Naive thymus-derived CD4-positive, alpha-beta T cell (primary cell): ENCODE results near the gene OR2H1. TPM values are rescaled to one million over a fixed set of nuclear protein-coding genes. Genes with fewer than 3 reads are reported as not detected.
"Not testable (repeated sequence)": the region's sequence is repeated elsewhere in the genome, so short reads cannot be mapped to it uniquely, and the experiment has no call there.

Experiments
- ATAC-seq: fragments of 150-1000 bp; cut with Tn5 transposase; 2 replicates; pipeline ENCODE4 v1.10.0; 2021; ENCODE audit warnings: mild to moderate bottlenecking, moderate library complexity
- CTCF ChIA-PET: fragments of 350-600 bp; sonication (Branson Sonifier 250); formaldehyde crosslinking; loops from one replicate; lab custom pipeline; 2021; ENCODE audit warnings: antibody characterized with exemption; lab: Charles Lee
- POLR2A ChIA-PET: fragments of 350-600 bp; sonication (Branson Sonifier 250); formaldehyde crosslinking; loops from one replicate; lab custom pipeline; 2021; ENCODE audit warnings: antibody characterized with exemption, inconsistent platforms; lab: Charles Lee
- DNase-seq, 9 donors: peaks; one replicate each; pipeline versions ENCODE4 v3.0.0 to v3.0.0-alpha.2; 2020 to 2022; ENCODE audit warnings: mixed read lengths in 1 of 9
- H3K27ac ChIP-seq: one replicate; pipeline ENCODE4 v1.7.0; 2013; ENCODE audit warnings: mild to moderate bottlenecking, low read depth, low read length, moderate library complexity
- H3K27me3 ChIP-seq, 2 donors: one replicate each; pipeline ENCODE4 v1.7.0; 2013; ENCODE audit warnings: low read length in 2 of 2, mild to moderate bottlenecking in 2 of 2, moderate library complexity in 2 of 2; ENCODE audit not compliant: control insufficient read depth in 2 of 2, insufficient read depth in 2 of 2
- H3K36me3 ChIP-seq, 3 experiments: 1 replicate in 2 of 3; 2 replicates in 1 of 3; pipeline ENCODE4 v1.7.0; 2013; ENCODE audit warnings: low read length in 3 of 3, mild to moderate bottlenecking in 3 of 3, moderate library complexity in 1 of 3; ENCODE audit not compliant: insufficient read depth in 3 of 3, control insufficient read depth in 2 of 3
- H3K4me1 ChIP-seq, 2 donors: one replicate each; pipeline ENCODE4 v1.7.0; 2013; ENCODE audit warnings: low read length in 2 of 2, mild to moderate bottlenecking in 2 of 2, moderate library complexity in 1 of 2; ENCODE audit not compliant: control insufficient read depth in 2 of 2, insufficient read depth in 2 of 2
- H3K4me3 ChIP-seq: 2 replicates; pipeline ENCODE4 v1.7.0; 2013; ENCODE audit warnings: mild to moderate bottlenecking, low read length
- H3K9me3 ChIP-seq, 3 experiments: 1 replicate in 2 of 3; 2 replicates in 1 of 3; pipeline ENCODE4 v1.7.0; 2013; ENCODE audit warnings: low read length in 3 of 3; ENCODE audit not compliant: control insufficient read depth in 2 of 3
- H3K27ac Mint-ChIP-seq, 9 donors: one replicate each; pipeline ENCODE4 v1.8.0; 2020 to 2022; ENCODE audit warnings: mixed read lengths in 9 of 9, mild to moderate bottlenecking in 8 of 9, moderate library complexity in 5 of 9, inconsistent platforms in 2 of 9
- H3K27me3 Mint-ChIP-seq, 5 donors: one replicate each; pipeline ENCODE4 v1.8.0; 2021 to 2022; ENCODE audit warnings: mixed read lengths in 5 of 5, mild to moderate bottlenecking in 1 of 5
- H3K36me3 Mint-ChIP-seq, 5 donors: one replicate each; pipeline ENCODE4 v1.8.0; 2020 to 2022; ENCODE audit warnings: mixed read lengths in 5 of 5, mild to moderate bottlenecking in 3 of 5, inconsistent platforms in 1 of 5
- H3K4me1 Mint-ChIP-seq, 7 donors: one replicate each; pipeline ENCODE4 v1.8.0; 2020 to 2022; ENCODE audit warnings: mixed read lengths in 7 of 7, mild to moderate bottlenecking in 3 of 7, inconsistent platforms in 1 of 7
- H3K4me3 Mint-ChIP-seq, 10 donors: one replicate each; pipeline ENCODE4 v1.8.0; 2020 to 2022; ENCODE audit warnings: mild to moderate bottlenecking in 10 of 10, mixed read lengths in 10 of 10, moderate library complexity in 6 of 10, inconsistent platforms in 2 of 10
- H3K9me3 Mint-ChIP-seq, 11 donors: one replicate each; pipeline ENCODE4 v1.8.0; 2020 to 2022; ENCODE audit warnings: mixed read lengths in 11 of 11, mild to moderate bottlenecking in 4 of 11, inconsistent platforms in 1 of 11, moderate library complexity in 1 of 11
- intact Hi-C, 2 donors: fragments of 100-400 bp; cut with micrococcal nuclease; formaldehyde crosslinking; loops; one replicate each; pipeline ENCODE4 v1.15.1; 2023
- polyA plus RNA-seq, 2 donors: library from polyadenylated mRNA; unstranded; fragments of 300-500 nt; fragmentation: Illumina TruSeq; gene quantifications; one replicate each; pipeline ENCODE4 v1.2.3, GENCODE V29; 2021
- total RNA-seq, 6 experiments: library from RNA in 5 of 6; stranded (reverse) in 5 of 6; gene quantifications; 1 replicate in 5 of 6; 2 replicates in 1 of 6; pipeline ENCODE4 v1.2.3 and lab custom pipeline; 2021 to 2026

The OR2H1 gene
- total and polyA plus RNA-seq, 7 experiments from 2014 or later, result not detected

DNA sequence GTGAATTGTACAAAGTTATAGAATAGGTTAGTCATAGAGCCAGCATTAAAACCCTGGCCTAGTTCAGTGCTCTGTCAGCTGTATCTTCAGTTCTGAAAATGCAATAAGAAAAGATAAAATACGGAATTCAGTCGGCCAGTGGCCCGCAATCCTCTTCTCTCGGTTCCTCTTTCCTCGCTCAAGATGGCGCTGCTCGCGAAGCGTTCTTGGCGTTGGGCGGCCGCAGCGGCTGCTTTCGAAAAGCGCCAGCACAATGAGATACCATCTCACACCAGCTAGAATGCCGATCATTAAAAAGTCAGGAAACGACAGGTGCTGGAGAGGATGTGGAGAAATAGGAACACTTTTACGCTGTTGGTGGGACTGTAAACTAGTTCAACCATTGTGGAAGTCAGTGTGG lies 20.2 kb upstream of the OR2H1 start:
- ATAC-seq, H3K4me3 Mint-ChIP-seq, H3K4me1 Mint-ChIP-seq, CTCF ChIA-PET, DNase-seq, H3K36me3 ChIP-seq, H3K4me1 ChIP-seq, intact Hi-C loops, POLR2A ChIA-PET, H3K27ac ChIP-seq, H3K9me3 ChIP-seq, H3K36me3 Mint-ChIP-seq, H3K27ac Mint-ChIP-seq, H3K27me3 ChIP-seq, H3K4me3 ChIP-seq: not testable (repeated sequence)
- Mint-ChIP-seq H3K9me3 (peaks cover 0 to 11% (median 0%) of the 10 kb centered on the region in 11 donors), H3K27me3 (peaks cover 16 to 68% (median 53%) of the 10 kb centered on the region in 5 donors)

DNA sequence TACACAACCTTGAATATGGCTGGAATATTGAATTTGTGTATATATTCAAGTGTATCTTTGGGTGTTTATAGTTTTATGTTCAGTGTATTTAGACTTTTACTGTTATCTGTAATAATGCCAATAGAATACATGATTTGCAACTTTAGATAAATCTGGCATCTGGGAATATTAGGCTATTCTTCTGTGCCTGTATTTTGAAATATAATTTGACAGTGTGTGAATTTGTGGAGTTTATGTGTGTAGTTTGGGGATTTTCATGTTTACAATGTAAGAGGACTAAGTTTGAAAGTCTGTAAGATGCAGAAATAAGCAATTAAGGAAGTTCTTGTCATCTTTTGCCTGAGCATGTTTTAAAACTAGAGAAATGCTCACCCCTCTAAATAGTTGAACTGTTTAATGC lies 17.9 kb upstream of the OR2H1 start, which contains the start of gene OR10C1:
Gene OR10C1 (plus strand): TSS at position 301 of the 400 bp plus-strand sequence. CDS start 710 bp downstream, outside the sequence.
- Histone ChIP-seq H3K9me3 (no peaks in the 10 kb centered on the region), H3K4me3 (no peak within 1 kb of the TSS), H3K27me3 (no peaks in the 10 kb centered on the region), H3K4me1 (no peaks in the 10 kb centered on the region), H3K36me3 (no peaks in the 10 kb centered on the region), H3K27ac (no peak within 1 kb of the TSS)
- no peak for DNase-seq
- peaks cover 15 to 64% (median 50%) of the 10 kb centered on the region in 5 donors for H3K27me3 Mint-ChIP-seq
- H3K4me1 Mint-ChIP-seq, result no peaks in the 10 kb centered on the region
- peaks cover 0 to 15% (median 1%) of the 10 kb centered on the region in 11 donors for H3K9me3 Mint-ChIP-seq
- peaks cover 0 to under 1% (median 0%) of the 10 kb centered on the region in 5 donors for H3K36me3 Mint-ChIP-seq
- H3K27ac Mint-ChIP-seq, result no peak within 1 kb of the TSS
- no peak for ATAC-seq
- intact Hi-C loops, result no loop called here
- no peak within 1 kb of the TSS for H3K4me3 Mint-ChIP-seq
- POLR2A ChIA-PET, result no interaction called here
- CTCF ChIA-PET, result no interaction called here

DNA sequence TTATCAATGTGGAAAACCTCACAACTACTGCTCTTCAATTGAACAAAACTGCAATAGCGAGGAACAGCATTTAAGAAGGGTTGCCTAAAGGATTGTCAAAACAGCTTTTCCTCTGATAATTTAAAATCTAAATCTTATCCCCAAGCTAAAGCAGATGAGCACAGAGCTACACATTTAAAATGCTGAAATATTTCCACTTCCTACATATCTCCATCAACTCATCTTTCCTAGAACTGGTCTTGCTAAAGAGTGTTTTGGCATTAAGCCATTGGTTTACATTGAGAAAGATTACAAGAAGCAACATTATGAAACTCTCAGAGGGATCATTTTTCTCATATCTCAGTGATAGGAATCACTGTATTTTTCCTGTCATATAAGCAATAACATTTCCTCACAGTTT lies 14.2 kb upstream of the OR2H1 start:
- Mint-ChIP-seq H3K9me3 (peaks cover 0 to 14% (median 9%) of the 10 kb centered on the region in 11 donors), H3K27ac (no peak overlapping the region), H3K4me3 (no peak overlapping the region), H3K36me3 (peaks cover 0 to 11% (median 0%) of the 10 kb centered on the region in 5 donors), H3K27me3 (peaks cover 13 to 73% (median 67%) of the 10 kb centered on the region in 5 donors), H3K4me1 (no peaks in the 10 kb centered on the region)
- intact Hi-C loops, result no loop called here
- Histone ChIP-seq H3K4me1 (no peaks in the 10 kb centered on the region), H3K27me3 (peaks cover 0 to 5% of the 10 kb centered on the region in 2 donors), H3K4me3 (no peak overlapping the region), H3K9me3 (no peaks in the 10 kb centered on the region), H3K36me3 (no peaks in the 10 kb centered on the region), H3K27ac (no peak overlapping the region)
- DNase-seq, result no peak
- ChIA-PET POLR2A (no interaction called here), CTCF (no interaction called here)
- ATAC-seq, result no peak

DNA sequence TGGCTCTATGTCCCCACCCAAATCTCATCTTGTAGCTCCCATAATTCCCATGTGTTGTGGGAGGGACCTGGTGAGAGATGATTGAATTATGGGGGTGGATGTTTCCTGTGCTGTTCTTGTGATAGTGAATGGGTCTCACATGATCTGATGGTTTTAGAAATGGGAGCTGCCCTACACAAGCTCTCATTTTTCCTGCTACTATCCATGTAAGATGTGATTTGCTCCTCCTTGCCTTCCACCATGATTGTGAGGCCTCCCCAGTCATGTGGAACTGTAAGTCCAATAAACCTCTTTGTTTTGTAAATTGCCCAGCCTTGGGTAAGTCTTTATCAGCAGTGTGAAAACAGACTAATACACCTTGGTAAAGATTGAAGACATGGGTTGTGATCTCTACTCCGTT lies 12.9 kb upstream of the OR2H1 start:
- ATAC-seq, H3K4me3 Mint-ChIP-seq, H3K9me3 ChIP-seq, H3K27me3 ChIP-seq, H3K27ac ChIP-seq, POLR2A ChIA-PET, H3K4me3 ChIP-seq, H3K4me1 Mint-ChIP-seq, CTCF ChIA-PET, DNase-seq, intact Hi-C loops, H3K36me3 ChIP-seq, H3K4me1 ChIP-seq, H3K27ac Mint-ChIP-seq: not testable (repeated sequence)
- Mint-ChIP-seq H3K9me3 (peaks cover 0 to 14% (median 9%) of the 10 kb centered on the region in 11 donors), H3K36me3 (peaks cover 0 to 11% (median 3%) of the 10 kb centered on the region in 5 donors), H3K27me3 (peaks cover 13 to 76% (median 71%) of the 10 kb centered on the region in 5 donors)

DNA sequence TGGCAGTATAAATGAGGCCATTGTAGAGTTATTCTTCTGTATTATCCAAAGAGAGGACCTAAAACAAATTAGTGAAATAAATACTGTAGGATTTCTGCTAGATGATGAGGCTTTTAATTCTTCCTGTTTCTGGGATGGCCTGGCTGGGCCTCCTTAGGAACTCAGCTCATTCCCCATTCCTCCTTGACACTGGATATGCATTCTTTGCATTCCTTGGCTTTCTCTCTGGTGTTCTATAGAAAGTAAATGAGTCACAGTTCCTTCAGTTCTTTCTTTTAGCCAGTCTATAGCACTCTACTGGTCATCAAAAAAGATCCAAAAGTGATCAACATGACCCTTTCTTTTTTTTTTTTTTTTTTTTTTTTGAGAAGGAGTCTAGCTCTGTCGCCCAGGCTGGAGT lies 9.3 kb upstream of the OR2H1 start:
- Histone ChIP-seq H3K4me3 (no peak overlapping the region), H3K4me1 (no peaks in the 10 kb centered on the region), H3K27me3 (peaks cover 0 to 6% of the 10 kb centered on the region in 2 donors), H3K36me3 (no peaks in the 10 kb centered on the region), H3K9me3 (no peaks in the 10 kb centered on the region), H3K27ac (no peak overlapping the region)
- CTCF ChIA-PET, result no interaction called here
- intact Hi-C loops, result no loop called here
- POLR2A ChIA-PET, result no interaction called here
- H3K27ac Mint-ChIP-seq, result no peak overlapping the region
- peaks cover 0 to 23% (median 9%) of the 10 kb centered on the region in 11 donors for H3K9me3 Mint-ChIP-seq
- DNase-seq, result no peak
- H3K36me3 Mint-ChIP-seq, result peaks cover 0 to 11% (median 3%) of the 10 kb centered on the region in 5 donors
- no peak for ATAC-seq
- peaks cover 11 to 83% (median 78%) of the 10 kb centered on the region in 5 donors for H3K27me3 Mint-ChIP-seq
- H3K4me1 Mint-ChIP-seq, result no peaks in the 10 kb centered on the region
- H3K4me3 Mint-ChIP-seq, result no peak overlapping the region

DNA sequence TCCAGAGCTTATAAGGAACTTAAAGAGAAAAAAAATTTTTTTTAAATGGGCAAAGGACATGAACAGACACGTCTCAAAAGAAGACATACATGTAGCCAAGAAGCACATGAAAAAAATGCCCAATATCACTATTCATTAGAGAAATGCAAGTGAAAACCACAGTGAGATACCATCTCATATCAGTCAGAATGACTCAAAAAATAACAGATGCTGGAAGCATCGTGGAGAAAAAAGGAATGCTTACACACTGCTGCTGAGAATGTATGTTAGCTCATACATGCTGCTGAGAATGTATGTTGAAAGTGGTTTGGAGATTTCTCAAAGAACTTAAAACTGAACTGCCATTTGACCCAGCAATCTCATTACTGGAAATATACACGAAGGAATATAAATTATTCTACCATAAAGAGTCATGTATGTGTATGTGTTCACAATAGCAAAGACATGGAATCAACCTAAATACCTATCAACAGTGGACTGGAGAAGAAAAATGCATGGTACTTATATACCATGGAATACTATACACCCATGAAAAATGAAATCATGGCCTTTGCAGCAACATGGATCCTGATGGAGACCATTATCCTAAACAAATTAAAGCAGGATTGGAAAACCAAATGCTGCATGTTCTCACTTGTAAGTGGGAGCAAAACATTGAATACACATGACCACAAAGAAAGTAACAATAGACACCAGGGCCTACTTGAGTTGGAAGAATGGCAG lies 5.3 kb upstream of the OR2H1 start:
- intact Hi-C loops, result no loop called here
- no peaks in the 10 kb centered on the region for H3K36me3 ChIP-seq
- no peaks in the 10 kb centered on the region for H3K9me3 ChIP-seq
- no peak overlapping the region for H3K27ac ChIP-seq
- peaks cover 0 to 3% (median 0%) of the 10 kb centered on the region in 5 donors for H3K36me3 Mint-ChIP-seq
- ATAC-seq (no peak), DNase-seq (no peak)
- no peak overlapping the region for H3K27ac Mint-ChIP-seq
- POLR2A ChIA-PET, result no interaction called here
- H3K4me3 ChIP-seq, result no peak overlapping the region
- H3K27me3 ChIP-seq, result peaks cover 0 to 6% of the 10 kb centered on the region in 2 donors
- H3K4me1 ChIP-seq, result no peaks in the 10 kb centered on the region
- H3K4me3 Mint-ChIP-seq, result no peak overlapping the region
- no peaks in the 10 kb centered on the region for H3K4me1 Mint-ChIP-seq
- CTCF ChIA-PET, result no interaction called here
- peaks cover 0 to 9% (median 5%) of the 10 kb centered on the region in 11 donors for H3K9me3 Mint-ChIP-seq
- H3K27me3 Mint-ChIP-seq, result peaks cover 11 to 50% (median 45%) of the 10 kb centered on the region in 5 donors
